Muscle layer of duodenum (tissue), 2 donors: ENCODE measurements around the gene ARHGAP32.
A peak's percentile ranks its signal among the peaks of the same experiment; 100 is the strongest.

ENCODE experiments used
- H3K27ac ChIP-seq: one replicate; pipeline ENCODE4 v1.7.0; 2013; ENCODE audit warnings: mild to moderate bottlenecking, low read length
- H3K27me3 ChIP-seq: one replicate; pipeline ENCODE4 v1.7.0; 2013; ENCODE audit warnings: low read depth, mild to moderate bottlenecking, control low read depth, low read length
- H3K36me3 ChIP-seq, 2 donors: one replicate each; pipeline ENCODE4 v1.7.0; 2013; ENCODE audit warnings: low read length in 2 of 2, control low read depth in 1 of 2, mild to moderate bottlenecking in 1 of 2; ENCODE audit not compliant: insufficient read depth in 2 of 2, control insufficient read depth in 1 of 2
- H3K4me1 ChIP-seq, 2 donors: one replicate each; pipeline ENCODE4 v1.7.0; 2013; ENCODE audit warnings: low read length in 2 of 2, mild to moderate bottlenecking in 2 of 2, control low read depth in 1 of 2, moderate library complexity in 1 of 2; ENCODE audit not compliant: insufficient read depth in 2 of 2, control insufficient read depth in 1 of 2
- H3K4me3 ChIP-seq, 2 donors: one replicate each; pipeline ENCODE4 v1.7.0; 2013; ENCODE audit warnings: low read length in 2 of 2, low read depth in 1 of 2, mild to moderate bottlenecking in 1 of 2
- H3K9me3 ChIP-seq, 2 donors: one replicate each; pipeline ENCODE4 v1.7.0; 2013; ENCODE audit warnings: low read length in 2 of 2, control low read depth in 1 of 2, mild to moderate bottlenecking in 1 of 2; ENCODE audit not compliant: control insufficient read depth in 1 of 2
- donor health status: healthy.

The ARHGAP32 gene

DNA sequence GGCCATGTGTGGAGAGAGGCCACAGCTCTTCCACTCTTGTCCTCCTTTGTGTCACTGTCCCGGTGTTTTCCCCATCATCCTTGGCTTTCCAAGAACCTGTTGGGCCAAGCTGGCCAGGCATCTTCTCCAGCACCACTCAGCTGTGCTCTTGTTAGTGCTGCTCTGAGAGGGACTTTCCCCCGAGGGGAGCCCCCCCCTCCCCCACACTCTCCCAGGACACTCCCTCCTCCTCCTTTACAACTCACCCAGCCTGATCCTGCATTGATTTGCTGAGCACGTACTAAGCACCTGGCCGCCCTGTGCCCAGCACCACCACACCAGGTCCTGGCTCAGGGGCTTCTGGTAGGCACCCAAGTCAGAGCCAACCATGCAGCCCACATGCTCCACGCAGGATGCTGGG is 262.7 kb downstream of the ARHGAP32 start:
- Histone ChIP-seq H3K4me1 (no peaks in the 10 kb centered on the region), H3K4me3 (no peak overlapping the region), H3K27me3 (no peaks in the 10 kb centered on the region), H3K27ac (no peak overlapping the region), H3K9me3 (no peaks in the 10 kb centered on the region), H3K36me3 (no peaks in the 10 kb centered on the region)

DNA sequence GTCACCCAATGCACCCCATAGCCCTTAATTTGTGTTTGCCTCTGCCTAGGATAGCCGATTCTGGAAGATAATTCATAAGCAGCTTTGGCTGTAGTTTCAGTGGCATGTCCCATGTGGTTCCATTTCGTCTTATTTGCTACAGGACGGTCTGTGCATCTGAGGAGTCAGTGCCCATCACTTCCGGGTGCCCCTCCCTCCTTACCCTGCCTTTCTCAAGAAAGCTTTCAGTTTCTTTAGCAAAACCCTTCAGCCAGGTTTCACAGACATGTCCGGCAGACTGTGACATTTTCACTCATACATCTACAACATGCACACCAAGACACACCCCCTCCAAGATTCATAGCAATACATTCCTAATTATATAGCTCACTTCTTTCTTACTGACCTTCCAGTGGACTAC is 263.7 kb downstream of the ARHGAP32 start:
- no peaks in the 10 kb centered on the region for H3K27me3 ChIP-seq
- H3K4me1 ChIP-seq = no peaks in the 10 kb centered on the region
- no peaks in the 10 kb centered on the region for H3K36me3 ChIP-seq
- no peaks in the 10 kb centered on the region for H3K9me3 ChIP-seq
- peak overlapping the region in 1 of 2 donors; percentile 17 for H3K4me3 ChIP-seq
- H3K27ac ChIP-seq = no peak overlapping the region

DNA sequence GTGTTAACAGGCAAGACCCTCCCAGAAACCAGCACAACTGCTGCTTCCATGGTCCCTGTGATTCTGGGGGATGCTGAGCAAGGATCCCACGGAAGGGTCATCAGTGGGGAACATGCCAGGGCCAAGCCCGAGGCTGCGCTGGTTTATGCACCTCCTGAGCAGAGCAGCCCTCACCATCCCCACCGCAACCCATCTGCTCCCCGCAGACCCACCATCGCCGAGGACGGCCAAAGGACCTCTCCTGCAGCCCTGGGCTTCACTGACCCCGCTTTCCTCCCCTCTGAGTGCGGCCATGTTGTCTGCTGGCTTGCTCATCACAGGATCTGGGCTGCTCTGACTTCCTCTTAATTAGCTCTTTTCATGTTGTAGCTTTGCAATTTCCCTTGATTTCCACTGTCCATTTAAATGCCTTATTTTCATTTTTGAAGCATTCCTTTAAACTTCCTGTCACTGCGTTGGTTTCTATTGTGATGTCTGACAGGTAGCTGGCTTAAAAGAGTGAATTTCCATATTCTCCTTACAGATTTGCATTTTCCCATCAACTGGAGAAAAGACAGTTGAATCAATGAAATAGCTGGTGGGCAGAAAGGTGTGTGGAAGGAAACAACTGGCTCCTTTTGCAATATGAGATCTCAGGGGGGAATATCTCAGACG is 264.3 kb downstream of the ARHGAP32 start:
- no peaks in the 10 kb centered on the region for H3K36me3 ChIP-seq
- no peak overlapping the region for H3K27ac ChIP-seq
- H3K4me1 ChIP-seq = no peaks in the 10 kb centered on the region
- H3K27me3 ChIP-seq = no peaks in the 10 kb centered on the region
- H3K9me3 ChIP-seq = no peaks in the 10 kb centered on the region
- peak overlapping the region in 1 of 2 donors; percentile 17 for H3K4me3 ChIP-seq

DNA sequence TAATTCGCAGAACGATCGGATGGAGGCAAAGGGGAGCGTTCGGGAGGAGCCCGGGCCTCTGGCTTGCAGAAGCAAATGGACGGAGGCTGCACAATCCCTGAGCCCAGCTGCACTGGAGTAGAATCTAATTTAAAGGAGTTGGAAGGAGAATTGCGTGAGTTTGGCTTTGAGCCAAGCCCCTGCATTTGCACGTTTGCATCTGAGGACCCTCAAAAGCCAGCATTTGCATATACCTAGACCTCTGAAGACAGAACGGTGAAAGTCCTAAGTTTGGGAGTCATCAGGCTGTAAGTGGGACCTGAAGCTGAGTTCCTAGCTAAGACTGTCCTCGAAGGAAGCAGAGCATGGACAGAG is 265.0 kb downstream of the ARHGAP32 start:
- Histone ChIP-seq H3K36me3 (no peaks in the 10 kb centered on the region), H3K27ac (no peak overlapping the region), H3K4me1 (no peaks in the 10 kb centered on the region), H3K9me3 (no peaks in the 10 kb centered on the region), H3K4me3 (no peak overlapping the region), H3K27me3 (no peaks in the 10 kb centered on the region)

DNA sequence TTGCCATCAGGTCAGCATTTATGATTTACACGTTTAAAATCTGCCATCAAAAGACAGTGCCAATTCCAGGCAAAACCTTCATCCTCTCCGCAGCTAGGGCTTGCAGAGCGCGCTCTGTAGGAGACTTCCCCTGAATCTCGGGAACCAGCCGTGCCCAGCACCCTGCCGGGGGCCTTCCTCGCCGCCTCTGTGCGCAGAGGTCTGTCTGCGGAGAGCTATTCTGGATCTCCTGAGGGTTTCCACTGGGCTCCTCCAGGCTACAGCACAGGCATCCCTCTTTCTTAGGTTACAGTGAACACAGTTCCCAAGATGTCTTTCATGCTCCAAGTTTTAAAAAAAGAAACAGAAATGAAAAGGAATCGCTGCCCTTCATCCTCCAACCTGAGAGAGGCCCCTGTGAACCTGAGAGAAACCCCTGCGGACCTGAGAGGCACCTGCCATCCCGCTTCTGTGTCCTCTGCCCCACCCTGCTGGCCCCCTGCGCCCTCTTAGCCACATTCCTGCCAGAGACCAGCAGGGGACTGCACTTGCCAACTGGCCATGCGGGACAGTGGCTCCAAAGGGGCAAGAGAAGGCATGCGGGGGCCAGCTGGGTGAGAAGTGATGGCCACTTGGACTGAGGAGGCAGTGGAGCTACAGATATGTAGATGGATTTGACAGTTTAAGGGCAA is 265.6 kb downstream of the ARHGAP32 start:
- H3K4me3 ChIP-seq = no peak overlapping the region
- H3K9me3 ChIP-seq = no peaks in the 10 kb centered on the region
- H3K27ac ChIP-seq = no peak overlapping the region
- no peaks in the 10 kb centered on the region for H3K36me3 ChIP-seq
- no peaks in the 10 kb centered on the region for H3K4me1 ChIP-seq
- no peaks in the 10 kb centered on the region for H3K27me3 ChIP-seq

DNA sequence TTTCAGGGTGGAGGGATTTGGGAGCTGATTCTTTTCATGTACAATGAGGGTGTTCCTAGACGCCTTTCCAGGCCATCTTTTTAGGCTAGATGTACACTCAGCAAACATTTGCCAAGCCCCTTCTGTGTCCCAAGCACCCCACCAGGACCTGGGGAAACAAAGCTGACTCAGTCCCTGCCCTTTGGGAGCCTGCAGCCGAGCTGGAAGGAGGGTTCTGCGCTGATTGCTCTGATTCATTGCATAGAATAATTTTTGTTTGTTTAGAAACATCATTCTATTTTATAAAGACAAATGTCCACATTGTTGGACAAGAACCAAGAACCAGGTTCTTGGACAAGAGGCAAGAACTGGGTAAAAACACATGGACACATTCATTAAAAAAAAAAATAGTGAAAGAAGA is 266.1 kb downstream of the ARHGAP32 start:
- H3K4me3 ChIP-seq = no peak overlapping the region
- no peaks in the 10 kb centered on the region for H3K27me3 ChIP-seq
- H3K27ac ChIP-seq = no peak overlapping the region
- H3K4me1 ChIP-seq = no peaks in the 10 kb centered on the region
- no peaks in the 10 kb centered on the region for H3K36me3 ChIP-seq
- no peaks in the 10 kb centered on the region for H3K9me3 ChIP-seq

DNA sequence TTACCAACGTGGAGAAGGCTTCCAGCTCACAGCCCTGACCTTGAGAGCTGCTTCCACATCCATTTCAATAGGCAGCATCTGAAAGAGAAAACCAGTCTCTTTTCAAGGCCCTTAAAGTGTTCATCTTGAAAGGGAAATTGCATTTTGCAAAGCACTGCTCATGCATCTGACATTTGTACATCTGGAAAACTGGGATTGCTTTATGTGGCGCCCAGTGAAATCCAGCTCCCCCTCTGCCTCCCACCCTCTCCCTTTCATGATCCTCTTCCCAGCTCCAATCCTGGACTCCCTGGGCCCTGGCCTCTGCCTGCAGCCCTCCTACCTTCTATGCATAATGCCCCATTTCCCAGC is 266.9 kb downstream of the ARHGAP32 start:
- Histone ChIP-seq H3K27me3 (no peaks in the 10 kb centered on the region), H3K36me3 (no peaks in the 10 kb centered on the region), H3K4me1 (no peaks in the 10 kb centered on the region), H3K4me3 (no peak overlapping the region), H3K27ac (no peak overlapping the region), H3K9me3 (no peaks in the 10 kb centered on the region)

DNA sequence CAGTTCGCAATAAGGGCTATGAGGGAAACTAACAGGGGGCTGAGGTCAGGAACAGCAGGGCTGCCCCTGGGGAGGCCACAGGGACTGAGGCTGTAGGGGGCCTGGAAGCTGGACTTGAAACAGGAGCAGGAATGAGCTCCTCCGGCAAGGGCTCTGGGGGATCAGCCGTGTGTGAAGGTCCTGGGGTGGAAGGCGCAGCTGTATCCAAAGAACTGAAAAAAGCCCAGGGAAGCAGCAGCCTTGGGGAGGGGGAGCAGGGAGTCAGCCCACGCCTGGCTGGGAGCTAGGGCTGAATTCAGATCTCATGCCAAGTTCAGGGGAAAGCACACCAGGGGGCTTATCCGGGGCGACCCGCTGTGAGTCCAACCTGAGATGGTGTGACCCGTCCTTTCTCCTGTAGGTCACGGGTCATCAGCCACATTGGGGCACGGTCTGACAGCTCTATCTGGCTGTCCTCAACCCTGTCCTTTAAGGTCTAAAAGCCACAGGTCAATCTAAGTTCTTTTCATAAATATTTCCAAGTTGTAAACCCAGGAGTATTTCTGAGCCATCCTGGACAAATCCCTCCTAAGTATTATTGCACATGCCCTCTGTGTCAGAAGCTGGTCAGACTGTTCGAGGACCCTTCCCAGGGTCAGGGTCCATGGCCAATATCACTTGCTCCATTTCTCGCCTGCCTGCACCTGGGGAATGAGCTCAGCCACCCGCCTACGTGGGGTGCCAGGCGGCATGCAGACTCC is 267.4 kb downstream of the ARHGAP32 start:
- no peaks in the 10 kb centered on the region for H3K4me1 ChIP-seq
- H3K4me3 ChIP-seq = no peak overlapping the region
- H3K27ac ChIP-seq = no peak overlapping the region
- no peaks in the 10 kb centered on the region for H3K36me3 ChIP-seq
- H3K27me3 ChIP-seq = no peaks in the 10 kb centered on the region
- H3K9me3 ChIP-seq = no peaks in the 10 kb centered on the region

DNA sequence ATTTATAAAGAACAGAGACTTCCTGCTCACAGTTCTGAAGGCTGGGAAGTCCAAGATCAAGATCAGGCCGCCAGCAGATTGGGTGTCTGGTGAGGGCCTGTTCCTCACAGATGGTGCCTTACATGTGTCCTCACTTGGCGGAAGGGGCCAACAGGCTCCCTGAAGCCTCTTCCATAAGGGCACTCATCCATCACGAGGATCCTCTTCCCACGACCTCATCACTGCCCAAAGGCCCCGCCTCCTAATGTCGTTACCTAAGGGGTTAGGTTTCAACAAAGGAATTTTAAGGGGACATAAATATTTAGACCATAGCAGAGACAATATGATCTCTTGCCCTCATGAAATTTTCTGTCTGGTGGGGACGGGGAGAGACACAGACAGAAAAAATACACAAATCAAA is 268.0 kb downstream of the ARHGAP32 start:
- no peaks in the 10 kb centered on the region for H3K27me3 ChIP-seq
- H3K4me3 ChIP-seq = no peak overlapping the region
- H3K27ac ChIP-seq = no peak overlapping the region
- no peaks in the 10 kb centered on the region for H3K9me3 ChIP-seq
- no peaks in the 10 kb centered on the region for H3K36me3 ChIP-seq
- no peaks in the 10 kb centered on the region for H3K4me1 ChIP-seq

DNA sequence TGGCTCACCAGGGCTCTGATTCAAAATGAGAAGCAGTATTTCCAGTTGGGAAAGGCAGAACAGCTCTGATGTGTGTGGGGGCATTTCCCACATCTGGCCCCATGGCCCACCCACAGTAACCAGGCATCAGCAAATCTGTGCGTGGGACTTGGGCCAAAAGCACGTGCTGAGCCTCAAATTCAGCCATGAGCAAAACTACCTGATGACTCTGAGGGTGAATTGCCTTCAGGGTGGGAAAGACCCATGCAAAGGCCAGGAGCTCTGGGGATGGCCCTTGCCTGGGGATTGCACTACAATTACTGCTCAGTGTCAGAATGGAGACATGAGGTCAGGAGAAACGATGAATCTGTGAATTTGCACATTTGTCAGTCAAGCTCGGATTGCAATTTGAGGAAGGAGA is 270.3 kb downstream of the ARHGAP32 start:
- Histone ChIP-seq H3K9me3 (no peaks in the 10 kb centered on the region), H3K4me3 (no peak overlapping the region), H3K36me3 (no peaks in the 10 kb centered on the region), H3K27ac (no peak overlapping the region), H3K27me3 (no peaks in the 10 kb centered on the region), H3K4me1 (no peaks in the 10 kb centered on the region)

DNA sequence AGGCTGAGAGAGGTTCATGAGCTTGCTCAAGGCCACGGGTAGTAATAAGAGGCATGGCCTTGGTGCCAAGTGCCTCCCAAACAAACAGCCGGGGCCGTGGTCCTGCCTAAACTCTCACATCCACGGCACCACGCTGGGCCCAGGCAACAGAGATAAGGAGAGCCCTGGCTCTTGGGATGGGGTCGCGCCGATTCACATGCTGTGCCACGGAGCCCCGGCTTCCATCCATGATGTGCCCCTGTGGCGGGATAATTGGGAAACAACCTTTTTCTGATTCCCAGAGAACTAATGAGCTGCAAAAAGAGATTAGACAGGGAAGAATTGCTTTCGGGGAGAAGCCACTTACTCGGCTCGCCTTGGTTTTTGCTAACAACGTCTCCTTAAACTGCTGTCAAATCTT is 271.5 kb downstream of the ARHGAP32 start:
- Histone ChIP-seq H3K27ac (no peak overlapping the region), H3K4me3 (no peak overlapping the region), H3K27me3 (no peaks in the 10 kb centered on the region), H3K9me3 (no peaks in the 10 kb centered on the region), H3K4me1 (no peaks in the 10 kb centered on the region), H3K36me3 (no peaks in the 10 kb centered on the region)
